K562 (cell line): ENCODE measurements around the gene LRRC25. TPM values are rescaled to one million over a fixed set of nuclear protein-coding genes. Genes with fewer than 3 reads are reported as not detected.

Experiments
- ARNT ChIP-seq, 2 experiments: fragments of 450-650 bp; IDR thresholded peaks; 2 replicates each; pipeline ENCODE4 v1.6.1; 2016; ENCODE audit warnings: mild to moderate bottlenecking in 1 of 2
- CHD1 ChIP-seq: fragments of 200-600 bp; sonication (generic); IDR thresholded peaks from one replicate; pipeline ENCODE4 v1.6.1; 2012; ENCODE audit warnings: mild to moderate bottlenecking, moderate library complexity, low read length, inconsistent platforms
- HMGN3 ChIP-seq: IDR thresholded peaks from 2 replicates; pipeline ENCODE4 v1.6.1; 2011; ENCODE audit warnings: borderline replicate concordance, low read depth, mild to moderate bottlenecking, mixed read lengths, low read length; ENCODE audit not compliant: insufficient read length; ENCODE audit errors: extremely low read depth
- L3MBTL2 ChIP-seq: fragments of 450-650 bp; IDR thresholded peaks from 2 replicates; pipeline ENCODE4 v1.6.1; 2016; ENCODE audit warnings: mild to moderate bottlenecking, moderate library complexity
- NCOA2 ChIP-seq, 2 experiments: fragments of 450-650 bp; IDR thresholded peaks; 2 replicates each; pipeline ENCODE4 v1.6.1; 2018; ENCODE audit warnings: mild to moderate bottlenecking in 2 of 2, moderate library complexity in 1 of 2; ENCODE audit not compliant: partially characterized antibody in 2 of 2
- NFXL1 ChIP-seq: fragments of 450-650 bp; formaldehyde crosslinking; IDR thresholded peaks from 2 replicates; pipeline ENCODE4 v1.4.0; 2021; ENCODE audit warnings: mild to moderate bottlenecking
- PRMT5 ChIP-seq: sonication (generic); formaldehyde crosslinking; IDR thresholded peaks from 2 replicates; pipeline ENCODE4 v1.5.0; 2020; ENCODE audit warnings: missing genetic modification reagents
- RBM14 ChIP-seq: fragments of 200-400 bp; formaldehyde crosslinking; IDR thresholded peaks from 2 replicates; pipeline ENCODE4 v1.6.1; 2018; ENCODE audit warnings: low read depth, mild to moderate bottlenecking, low read length, moderate library complexity, borderline replicate concordance; ENCODE audit not compliant: insufficient read depth
- ZBTB7A ChIP-seq: IDR thresholded peaks from 2 replicates; pipeline ENCODE4 v1.6.1; 2011; ENCODE audit warnings: low read depth, mild to moderate bottlenecking, low read length, moderate library complexity, borderline replicate concordance; ENCODE audit not compliant: control insufficient read depth
- polyA plus RNA-seq, 8 experiments: library from polyadenylated mRNA; depleted of rRNA in 4 of 8; stranded (reverse) in 5 of 8; unstranded in 3 of 8; fragments of >200 nt; fragmentation: Nextera tagmentation in 2 of 8; fragmentation: Illumina TruSeq in 1 of 8; extraction: Ambion mirVana in 2 of 8; extraction: Trizol in 1 of 8; gene quantifications; 2 replicates each; pipeline versions ENCODE4 v1.2.1 to v1.2.3, GENCODE V29; 2011 to 2014; ENCODE audit warnings: inconsistent platforms in 1 of 8, missing spikeins in 1 of 8
- total RNA-seq, 7 experiments: library from RNA; depleted of rRNA in 6 of 7; stranded (reverse); fragments of >200 nt in 6 of 7; fragmentation: Illumina TruSeq in 2 of 7; extraction: Trizol in 2 of 7; gene quantifications; 2 replicates each; pipeline versions ENCODE4 v1.2.1 to v1.2.3, GENCODE V29; 2011 to 2021; ENCODE audit warnings: low replicate concordance in 1 of 7
- TF ChIP-seq, protein P1 (sequence below): fragments of 450-650 bp; IDR thresholded peaks from 2 replicates; pipeline ENCODE4 v1.6.1; 2016; ENCODE audit warnings: mild to moderate bottlenecking, moderate library complexity
- TF ChIP-seq, protein P2 (sequence below): conservative IDR thresholded peaks from 2 replicates; pipeline ENCODE4 v1.6.1; 2011; ENCODE audit warnings: low read depth, mild to moderate bottlenecking, low read length; ENCODE audit not compliant: control insufficient read depth
- TF ChIP-seq, protein P3 (sequence below): fragments of 250-450 bp; sonication (Bioruptor Pico); IDR thresholded peaks from 2 replicates; pipeline ENCODE4 v1.5.0; 2021

Gene LRRC25
- total and polyA plus RNA-seq, 9 of the 15 experiments (the other 6 are each of a cell fraction or from before 2014, with no cell fraction given): 0.07 to 0.36 (median 0.10) TPM; not detected in 3

DNA sequence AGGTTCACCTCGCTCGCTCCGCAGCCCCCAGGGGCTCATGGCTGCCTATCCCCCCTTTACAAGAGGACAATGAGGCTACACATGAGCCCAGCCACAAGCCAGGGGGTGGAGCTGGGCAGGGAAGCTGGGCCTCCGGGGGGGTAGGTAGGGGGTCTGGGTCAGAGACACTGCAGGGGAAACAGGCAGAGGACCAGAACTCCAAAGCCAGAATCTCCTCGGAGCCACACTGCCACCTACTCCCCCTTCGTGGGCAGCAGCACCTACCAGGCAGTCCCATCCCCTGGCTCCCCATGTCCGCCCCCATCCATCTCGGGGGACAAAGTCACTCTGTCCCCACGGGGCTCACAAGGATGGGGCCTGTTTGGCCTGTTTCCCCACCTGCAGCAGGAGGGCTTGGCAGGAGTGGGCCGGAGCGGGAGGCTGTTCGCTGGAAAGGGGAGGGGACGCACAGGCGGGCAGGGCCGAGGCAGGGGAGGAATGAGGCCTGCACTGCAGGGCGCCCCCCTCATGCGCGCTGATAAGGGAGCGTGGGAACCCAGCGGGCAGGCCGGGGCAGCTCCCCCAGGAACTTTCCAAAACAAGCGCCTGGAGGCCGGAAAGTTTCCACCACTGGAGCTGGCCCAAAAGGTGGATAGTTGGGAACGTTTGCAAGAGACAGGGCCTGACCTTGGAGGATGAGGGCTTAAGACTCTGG lies 41.1 kb upstream of the LRRC25 start (continued):
- TF ChIP-seq, protein P1, sequence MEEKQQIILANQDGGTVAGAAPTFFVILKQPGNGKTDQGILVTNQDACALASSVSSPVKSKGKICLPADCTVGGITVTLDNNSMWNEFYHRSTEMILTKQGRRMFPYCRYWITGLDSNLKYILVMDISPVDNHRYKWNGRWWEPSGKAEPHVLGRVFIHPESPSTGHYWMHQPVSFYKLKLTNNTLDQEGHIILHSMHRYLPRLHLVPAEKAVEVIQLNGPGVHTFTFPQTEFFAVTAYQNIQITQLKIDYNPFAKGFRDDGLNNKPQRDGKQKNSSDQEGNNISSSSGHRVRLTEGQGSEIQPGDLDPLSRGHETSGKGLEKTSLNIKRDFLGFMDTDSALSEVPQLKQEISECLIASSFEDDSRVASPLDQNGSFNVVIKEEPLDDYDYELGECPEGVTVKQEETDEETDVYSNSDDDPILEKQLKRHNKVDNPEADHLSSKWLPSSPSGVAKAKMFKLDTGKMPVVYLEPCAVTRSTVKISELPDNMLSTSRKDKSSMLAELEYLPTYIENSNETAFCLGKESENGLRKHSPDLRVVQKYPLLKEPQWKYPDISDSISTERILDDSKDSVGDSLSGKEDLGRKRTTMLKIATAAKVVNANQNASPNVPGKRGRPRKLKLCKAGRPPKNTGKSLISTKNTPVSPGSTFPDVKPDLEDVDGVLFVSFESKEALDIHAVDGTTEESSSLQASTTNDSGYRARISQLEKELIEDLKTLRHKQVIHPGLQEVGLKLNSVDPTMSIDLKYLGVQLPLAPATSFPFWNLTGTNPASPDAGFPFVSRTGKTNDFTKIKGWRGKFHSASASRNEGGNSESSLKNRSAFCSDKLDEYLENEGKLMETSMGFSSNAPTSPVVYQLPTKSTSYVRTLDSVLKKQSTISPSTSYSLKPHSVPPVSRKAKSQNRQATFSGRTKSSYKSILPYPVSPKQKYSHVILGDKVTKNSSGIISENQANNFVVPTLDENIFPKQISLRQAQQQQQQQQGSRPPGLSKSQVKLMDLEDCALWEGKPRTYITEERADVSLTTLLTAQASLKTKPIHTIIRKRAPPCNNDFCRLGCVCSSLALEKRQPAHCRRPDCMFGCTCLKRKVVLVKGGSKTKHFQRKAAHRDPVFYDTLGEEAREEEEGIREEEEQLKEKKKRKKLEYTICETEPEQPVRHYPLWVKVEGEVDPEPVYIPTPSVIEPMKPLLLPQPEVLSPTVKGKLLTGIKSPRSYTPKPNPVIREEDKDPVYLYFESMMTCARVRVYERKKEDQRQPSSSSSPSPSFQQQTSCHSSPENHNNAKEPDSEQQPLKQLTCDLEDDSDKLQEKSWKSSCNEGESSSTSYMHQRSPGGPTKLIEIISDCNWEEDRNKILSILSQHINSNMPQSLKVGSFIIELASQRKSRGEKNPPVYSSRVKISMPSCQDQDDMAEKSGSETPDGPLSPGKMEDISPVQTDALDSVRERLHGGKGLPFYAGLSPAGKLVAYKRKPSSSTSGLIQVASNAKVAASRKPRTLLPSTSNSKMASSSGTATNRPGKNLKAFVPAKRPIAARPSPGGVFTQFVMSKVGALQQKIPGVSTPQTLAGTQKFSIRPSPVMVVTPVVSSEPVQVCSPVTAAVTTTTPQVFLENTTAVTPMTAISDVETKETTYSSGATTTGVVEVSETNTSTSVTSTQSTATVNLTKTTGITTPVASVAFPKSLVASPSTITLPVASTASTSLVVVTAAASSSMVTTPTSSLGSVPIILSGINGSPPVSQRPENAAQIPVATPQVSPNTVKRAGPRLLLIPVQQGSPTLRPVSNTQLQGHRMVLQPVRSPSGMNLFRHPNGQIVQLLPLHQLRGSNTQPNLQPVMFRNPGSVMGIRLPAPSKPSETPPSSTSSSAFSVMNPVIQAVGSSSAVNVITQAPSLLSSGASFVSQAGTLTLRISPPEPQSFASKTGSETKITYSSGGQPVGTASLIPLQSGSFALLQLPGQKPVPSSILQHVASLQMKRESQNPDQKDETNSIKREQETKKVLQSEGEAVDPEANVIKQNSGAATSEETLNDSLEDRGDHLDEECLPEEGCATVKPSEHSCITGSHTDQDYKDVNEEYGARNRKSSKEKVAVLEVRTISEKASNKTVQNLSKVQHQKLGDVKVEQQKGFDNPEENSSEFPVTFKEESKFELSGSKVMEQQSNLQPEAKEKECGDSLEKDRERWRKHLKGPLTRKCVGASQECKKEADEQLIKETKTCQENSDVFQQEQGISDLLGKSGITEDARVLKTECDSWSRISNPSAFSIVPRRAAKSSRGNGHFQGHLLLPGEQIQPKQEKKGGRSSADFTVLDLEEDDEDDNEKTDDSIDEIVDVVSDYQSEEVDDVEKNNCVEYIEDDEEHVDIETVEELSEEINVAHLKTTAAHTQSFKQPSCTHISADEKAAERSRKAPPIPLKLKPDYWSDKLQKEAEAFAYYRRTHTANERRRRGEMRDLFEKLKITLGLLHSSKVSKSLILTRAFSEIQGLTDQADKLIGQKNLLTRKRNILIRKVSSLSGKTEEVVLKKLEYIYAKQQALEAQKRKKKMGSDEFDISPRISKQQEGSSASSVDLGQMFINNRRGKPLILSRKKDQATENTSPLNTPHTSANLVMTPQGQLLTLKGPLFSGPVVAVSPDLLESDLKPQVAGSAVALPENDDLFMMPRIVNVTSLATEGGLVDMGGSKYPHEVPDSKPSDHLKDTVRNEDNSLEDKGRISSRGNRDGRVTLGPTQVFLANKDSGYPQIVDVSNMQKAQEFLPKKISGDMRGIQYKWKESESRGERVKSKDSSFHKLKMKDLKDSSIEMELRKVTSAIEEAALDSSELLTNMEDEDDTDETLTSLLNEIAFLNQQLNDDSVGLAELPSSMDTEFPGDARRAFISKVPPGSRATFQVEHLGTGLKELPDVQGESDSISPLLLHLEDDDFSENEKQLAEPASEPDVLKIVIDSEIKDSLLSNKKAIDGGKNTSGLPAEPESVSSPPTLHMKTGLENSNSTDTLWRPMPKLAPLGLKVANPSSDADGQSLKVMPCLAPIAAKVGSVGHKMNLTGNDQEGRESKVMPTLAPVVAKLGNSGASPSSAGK: peak; percentile 27; the same call in 1 of the 2 replicates
- TF ChIP-seq NFXL1 (CRISPR knock-in tag): no peak
- peak; percentile 91 for TF ChIP-seq HMGN3
- TF ChIP-seq L3MBTL2: peak; percentile 59; the same call in 1 of the 2 replicates
- no peak for TF ChIP-seq ARNT (IDR thresholded peaks at IDR 0.05)
- TF ChIP-seq, protein P2, sequence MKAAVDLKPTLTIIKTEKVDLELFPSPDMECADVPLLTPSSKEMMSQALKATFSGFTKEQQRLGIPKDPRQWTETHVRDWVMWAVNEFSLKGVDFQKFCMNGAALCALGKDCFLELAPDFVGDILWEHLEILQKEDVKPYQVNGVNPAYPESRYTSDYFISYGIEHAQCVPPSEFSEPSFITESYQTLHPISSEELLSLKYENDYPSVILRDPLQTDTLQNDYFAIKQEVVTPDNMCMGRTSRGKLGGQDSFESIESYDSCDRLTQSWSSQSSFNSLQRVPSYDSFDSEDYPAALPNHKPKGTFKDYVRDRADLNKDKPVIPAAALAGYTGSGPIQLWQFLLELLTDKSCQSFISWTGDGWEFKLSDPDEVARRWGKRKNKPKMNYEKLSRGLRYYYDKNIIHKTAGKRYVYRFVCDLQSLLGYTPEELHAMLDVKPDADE: peak; percentile 68
- TF ChIP-seq CHD1: peak; percentile 58
- no peak for TF ChIP-seq PRMT5 (CRISPR knock-in tag)
- TF ChIP-seq, protein P3, sequence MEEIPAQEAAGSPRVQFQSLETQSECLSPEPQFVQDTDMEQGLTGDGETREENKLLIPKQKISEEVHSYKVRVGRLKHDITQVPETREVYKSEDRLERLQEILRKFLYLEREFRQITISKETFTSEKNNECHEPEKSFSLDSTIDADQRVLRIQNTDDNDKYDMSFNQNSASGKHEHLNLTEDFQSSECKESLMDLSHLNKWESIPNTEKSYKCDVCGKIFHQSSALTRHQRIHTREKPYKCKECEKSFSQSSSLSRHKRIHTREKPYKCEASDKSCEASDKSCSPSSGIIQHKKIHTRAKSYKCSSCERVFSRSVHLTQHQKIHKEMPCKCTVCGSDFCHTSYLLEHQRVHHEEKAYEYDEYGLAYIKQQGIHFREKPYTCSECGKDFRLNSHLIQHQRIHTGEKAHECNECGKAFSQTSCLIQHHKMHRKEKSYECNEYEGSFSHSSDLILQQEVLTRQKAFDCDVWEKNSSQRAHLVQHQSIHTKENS (CRISPR knock-in tag): no peak
- TF ChIP-seq RBM14: no peak
- peak; percentile 90 for TF ChIP-seq ZBTB7A
- TF ChIP-seq NCOA2 (IDR thresholded peaks at IDR 0.05; ENCODE audit: partially characterized antibody in 2 of 2): no peak
